Measurements from ENCODE around the gene CDIPT. TPM values are rescaled to one million over a fixed set of nuclear protein-coding genes. Genes with fewer than 3 reads are reported as not detected.

The CDIPT gene
- total RNA-seq, 1 donor from 2014 or later: 60.3 TPM

DNA sequence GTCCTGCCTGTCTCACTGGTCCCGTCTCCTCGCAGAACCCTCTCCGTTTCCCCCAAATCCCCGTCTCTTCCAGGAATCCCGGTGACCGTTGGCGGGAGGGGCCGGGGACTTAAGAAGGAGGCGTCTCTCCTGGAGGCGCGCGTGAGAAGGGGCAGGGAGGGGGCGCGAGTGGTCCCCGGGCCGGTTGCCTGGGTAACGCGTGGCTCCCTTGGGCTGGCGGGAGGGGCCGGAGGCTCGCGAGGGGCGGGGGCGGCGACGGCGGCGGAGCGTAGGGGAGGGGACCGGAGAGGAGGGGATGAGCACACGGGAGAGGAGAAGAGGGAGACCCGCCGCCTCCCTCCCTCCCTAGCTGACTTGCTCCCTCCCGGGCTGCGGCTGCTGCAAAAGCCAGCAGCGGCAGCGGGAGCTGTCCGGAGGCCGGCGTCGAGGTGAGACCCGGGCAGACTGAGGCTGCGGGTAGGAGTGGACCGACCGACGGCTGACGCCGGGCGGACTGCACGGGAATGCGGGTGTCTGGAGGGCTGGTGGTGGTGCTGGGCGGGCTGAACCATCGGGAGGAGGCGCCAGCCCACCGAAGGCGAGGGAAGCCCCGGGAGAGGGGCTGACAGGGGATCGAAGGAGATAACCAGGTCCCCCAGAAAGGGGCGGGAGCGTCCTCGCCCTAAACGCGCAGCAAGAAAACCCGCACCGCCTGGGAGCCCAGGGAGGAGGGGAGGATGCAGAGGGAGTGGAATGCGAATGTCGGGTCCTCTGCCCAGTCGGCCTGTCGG is 50.9 kb downstream of the CDIPT start, which contains the start of gene PRRT2:
PRRT2 (plus strand) TSS at position 298 of the 770 bp plus-strand sequence. CDS start 862 bp downstream, outside the sequence.
- no peak for DNase-seq (ENCODE audit: low read depth, low spot score)

DNA sequence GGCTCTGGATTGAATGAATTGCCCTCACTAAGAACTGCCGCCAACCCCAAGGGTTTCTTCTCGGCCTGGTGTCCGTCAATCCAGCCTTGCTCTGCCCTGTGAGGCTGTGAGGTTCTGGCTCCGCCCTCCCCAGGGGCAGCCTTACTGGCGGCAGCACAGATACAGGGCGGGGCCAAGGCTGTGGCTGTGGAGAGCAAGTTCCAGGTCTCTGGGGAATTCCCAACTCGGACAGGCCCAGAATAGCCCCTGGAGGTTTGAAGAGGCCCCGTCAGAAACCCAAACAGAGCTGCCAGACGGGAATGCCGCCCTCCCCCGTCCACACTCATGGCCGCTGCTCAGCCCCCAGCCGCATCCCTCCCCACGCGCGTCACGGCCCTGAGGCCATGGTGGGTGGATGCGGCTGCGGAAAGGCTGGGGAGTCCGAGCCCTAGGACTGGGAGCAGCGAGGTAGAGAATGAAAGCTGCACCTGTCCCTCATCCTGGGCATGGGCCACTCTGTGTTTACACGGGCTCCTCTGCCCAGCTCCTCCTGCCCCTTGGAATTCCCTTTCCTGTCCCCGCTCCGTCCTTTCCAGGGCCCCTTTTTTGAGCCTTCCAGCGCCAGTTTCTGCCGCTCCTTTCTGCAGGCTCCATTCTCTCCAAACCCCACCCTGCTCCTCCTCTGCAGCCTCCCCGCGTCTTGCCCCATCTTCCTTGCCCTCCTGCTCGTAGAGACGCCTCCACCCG is 51.7 kb downstream of the CDIPT start:
- DNase-seq (ENCODE audit: low read depth, low spot score): peak; percentile 81

- DNase-seq (ENCODE audit: low read depth, low spot score): no peak
These were observed 52.3 kb downstream of the CDIPT start for GRCh38 chr16:29810699-29811169.

GRCh38 chr16:29809850-29810698 is 53.0 kb downstream of the CDIPT start:
- DNase-seq (ENCODE audit: low read depth, low spot score): no peak

DNA sequence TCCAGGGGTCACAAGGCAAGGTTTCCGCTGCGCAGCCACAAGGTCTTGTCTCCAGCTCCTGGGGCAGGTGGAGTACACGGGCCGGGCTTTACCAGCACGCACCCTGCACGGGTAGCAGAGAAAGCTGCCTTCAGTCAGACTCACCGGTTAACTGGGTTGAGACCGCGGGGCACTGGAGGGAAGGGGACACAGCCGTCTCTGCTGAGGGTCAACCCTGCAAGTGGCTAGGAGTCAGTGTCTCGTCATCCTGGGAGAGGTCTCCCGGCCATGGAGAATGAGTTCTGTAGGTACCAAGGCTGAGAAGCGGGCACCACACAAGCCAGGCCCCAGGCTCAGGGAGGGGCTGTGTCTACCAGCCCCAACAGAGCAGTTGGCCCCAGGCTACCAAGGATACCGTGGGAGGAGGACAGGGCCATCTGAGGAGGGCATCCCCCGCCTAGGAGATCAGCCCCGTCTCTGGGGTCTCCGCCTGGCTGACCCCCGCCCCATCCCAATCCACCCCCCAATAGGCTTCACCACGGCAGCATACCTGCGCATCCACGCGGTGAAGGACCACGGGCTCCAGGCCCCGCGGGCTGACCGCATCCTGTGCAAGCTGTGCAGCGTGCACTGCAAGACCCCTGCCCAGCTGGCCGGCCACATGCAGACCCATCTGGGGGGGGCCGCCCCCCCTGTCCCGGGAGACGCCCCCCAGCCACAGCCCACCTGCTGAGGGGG is 53.8 kb downstream of the CDIPT start:
- no peak for DNase-seq (ENCODE audit: low read depth, low spot score)

Other genes starting within 250 kb of the CDIPT start
- not detected in 2 replicates for gene SPN, start 200.0 kb downstream of the CDIPT start, total RNA-seq
- gene QPRT, start 184.0 kb downstream of the CDIPT start, total RNA-seq: 0.04 and 0.13 TPM in 2 replicates
- not detected in 2 replicates for gene C16orf54, start 117.2 kb downstream of the CDIPT start, total RNA-seq
- gene ZG16, start 85.0 kb downstream of the CDIPT start, total RNA-seq: not detected in 2 replicates
- gene KIF22, start 72.5 kb downstream of the CDIPT start, total RNA-seq: 59.4 and 85.2 TPM in 2 replicates
- gene MAZ, start 56.7 kb downstream of the CDIPT start, total RNA-seq: 267 and 297 TPM in 2 replicates
- 0.66 and 0.71 TPM in 2 replicates for gene PRRT2, start 51.0 kb downstream of the CDIPT start, total RNA-seq
- gene PAGR1, start 47.1 kb downstream of the CDIPT start, total RNA-seq: 17.4 and 26.1 TPM in 2 replicates
- 433 and 451 TPM in 2 replicates for gene MVP, start 42.8 kb downstream of the CDIPT start, total RNA-seq
- gene SEZ6L2, start 36.3 kb upstream of the CDIPT start, total RNA-seq: 0.53 and 0.73 TPM in 2 replicates
- 0.63 and 1.3 TPM in 2 replicates for gene ASPHD1, start 37.3 kb upstream of the CDIPT start, total RNA-seq
- gene KCTD13, start 63.0 kb upstream of the CDIPT start, total RNA-seq: 4.4 and 4.8 TPM in 2 replicates
- 75.9 and 80.9 TPM in 2 replicates for gene TMEM219, start 98.9 kb upstream of the CDIPT start, total RNA-seq
- 97.0 and 109 TPM in 2 replicates for gene TAOK2, start 110.6 kb upstream of the CDIPT start, total RNA-seq
- gene HIRIP3, start 132.4 kb upstream of the CDIPT start, total RNA-seq: 7.5 and 11.2 TPM in 2 replicates
- gene INO80E, start 133.0 kb upstream of the CDIPT start, total RNA-seq: 19.1 and 24.5 TPM in 2 replicates
- gene DOC2A, start 147.8 kb upstream of the CDIPT start, total RNA-seq: 0.26 and 0.49 TPM in 2 replicates
- gene C16orf92, start 160.0 kb upstream of the CDIPT start, total RNA-seq: not detected in 2 replicates
- 0.11 and 0.13 TPM in 2 replicates for gene TLCD3B, start 168.0 kb upstream of the CDIPT start, total RNA-seq
- 501 and 602 TPM in 2 replicates for gene ALDOA, start 202.5 kb upstream of the CDIPT start, total RNA-seq
- gene PPP4C, start 212.8 kb upstream of the CDIPT start, total RNA-seq: 271 and 311 TPM in 2 replicates
- 0.07 and 0.18 TPM in 2 replicates for gene TBX6, start 228.7 kb upstream of the CDIPT start, total RNA-seq
- gene YPEL3, start 233.0 kb upstream of the CDIPT start, total RNA-seq: 6.1 and 12.2 TPM in 2 replicates